ENCODE measurements around the gene CLEC20A.

DNA sequence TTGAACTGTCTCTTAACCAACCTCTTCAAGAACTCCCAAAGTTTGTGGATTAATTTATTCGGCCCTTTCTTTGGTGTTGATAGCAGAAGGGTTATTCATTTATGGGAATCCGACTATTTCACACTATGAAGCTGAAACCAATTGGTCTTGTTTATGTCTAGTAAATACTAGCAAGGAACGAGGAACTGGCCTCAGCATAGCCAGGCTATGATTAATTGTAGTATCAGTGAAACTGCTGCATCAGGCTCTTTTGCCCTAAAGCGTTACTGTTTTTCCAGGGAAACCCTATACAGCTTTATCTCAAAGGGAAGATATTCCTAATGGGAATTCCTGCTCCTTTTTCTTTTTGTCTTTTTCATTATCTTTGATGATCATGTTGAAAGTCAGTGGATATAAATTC, 35.1 kb downstream of the CLEC20A start:
- TF ChIP-seq, protein P1, sequence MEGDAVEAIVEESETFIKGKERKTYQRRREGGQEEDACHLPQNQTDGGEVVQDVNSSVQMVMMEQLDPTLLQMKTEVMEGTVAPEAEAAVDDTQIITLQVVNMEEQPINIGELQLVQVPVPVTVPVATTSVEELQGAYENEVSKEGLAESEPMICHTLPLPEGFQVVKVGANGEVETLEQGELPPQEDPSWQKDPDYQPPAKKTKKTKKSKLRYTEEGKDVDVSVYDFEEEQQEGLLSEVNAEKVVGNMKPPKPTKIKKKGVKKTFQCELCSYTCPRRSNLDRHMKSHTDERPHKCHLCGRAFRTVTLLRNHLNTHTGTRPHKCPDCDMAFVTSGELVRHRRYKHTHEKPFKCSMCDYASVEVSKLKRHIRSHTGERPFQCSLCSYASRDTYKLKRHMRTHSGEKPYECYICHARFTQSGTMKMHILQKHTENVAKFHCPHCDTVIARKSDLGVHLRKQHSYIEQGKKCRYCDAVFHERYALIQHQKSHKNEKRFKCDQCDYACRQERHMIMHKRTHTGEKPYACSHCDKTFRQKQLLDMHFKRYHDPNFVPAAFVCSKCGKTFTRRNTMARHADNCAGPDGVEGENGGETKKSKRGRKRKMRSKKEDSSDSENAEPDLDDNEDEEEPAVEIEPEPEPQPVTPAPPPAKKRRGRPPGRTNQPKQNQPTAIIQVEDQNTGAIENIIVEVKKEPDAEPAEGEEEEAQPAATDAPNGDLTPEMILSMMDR (IDR thresholded peaks at IDR 0.05) = no peak
- TF ChIP-seq POLR2A (IDR thresholded peaks at IDR 0.05) = no peak
- no peak for TF ChIP-seq EP300 (IDR thresholded peaks at IDR 0.05)

Data from ovary (tissue), 3 donors.